HepG2 (cell line): ENCODE data around the gene MMS19. TPM values are rescaled to one million over a fixed set of nuclear protein-coding genes. Genes with fewer than 3 reads are reported as not detected.

Experiments
- ATAC-seq: fragments of 200-7000 bp; cut with Tn5 transposase; 3 replicates; pipeline ENCODE4 v1.9.1; 2020; ENCODE audit warnings: mild to moderate bottlenecking, moderate library complexity
- BruUV-seq: library from RNA; stranded (reverse); fragments of 400-500 nt; replicated peaks from 2 replicates; lab custom pipeline; 2021; lab: Mats Ljungman, UMichigan
- CTCF ChIA-PET: fragments of 300-600 bp; formaldehyde crosslinking; extraction: SDS; loops from one replicate; lab custom pipeline; 2021; ENCODE audit warnings: low total read pairs, inconsistent platforms, low intra/inter-chr PET ratio; lab: Yijun Ruan, JAX
- POLR2A ChIA-PET: fragments of 350-600 bp; sonication (Branson Sonifier 250); formaldehyde crosslinking; loops from one replicate; lab custom pipeline; 2020; ENCODE audit warnings: antibody characterized with exemption, inconsistent platforms; lab: Yijun Ruan, JAX
- DNase-seq: peaks from one replicate; pipeline ENCODE4 v3.0.0-alpha.2; 2015; ENCODE audit warnings: low spot score
- FAIRE-seq: peaks from 3 replicates; lab custom pipeline; 2011; peaks lifted over from hg19 to GRCh38; lab: Jason Lieb, UNC
- H2AFZ ChIP-seq: one replicate; pipeline ENCODE4 v1.6.1; 2011; ENCODE audit warnings: low read length, inconsistent platforms
- H3K27ac ChIP-seq: fragments of 300-600 bp; 3 replicates; pipeline ENCODE4 v1.8.0; 2011; ENCODE audit warnings: mixed run types, mild to moderate bottlenecking, mixed read lengths, low read length, inconsistent platforms; ENCODE audit not compliant: insufficient read depth; ENCODE audit errors: extremely low read length
- H3K27me3 ChIP-seq, 2 experiments: fragments of 200-600 bp in 1 of 2; 2 replicates in 1 of 2; 3 replicates in 1 of 2; pipeline versions ENCODE4 v1.6.0 to v1.8.0; 2011; ENCODE audit warnings: low read length in 2 of 2, mild to moderate bottlenecking in 2 of 2, moderate library complexity in 2 of 2, inconsistent platforms in 1 of 2; ENCODE audit not compliant: insufficient read depth in 2 of 2, control insufficient read depth in 1 of 2
- H3K36me3 ChIP-seq, 2 experiments: fragments of 200-600 bp in 1 of 2; replicated peaks in 1 of 2; 2 replicates in 1 of 2; 3 replicates in 1 of 2; pipeline versions ENCODE4 v1.5.1 to v1.8.0; 2011; ENCODE audit warnings: low read length in 2 of 2, inconsistent platforms in 1 of 2; ENCODE audit not compliant: insufficient read depth in 2 of 2, control insufficient read depth in 1 of 2
- H3K4me1 ChIP-seq: 2 replicates; pipeline ENCODE4 v1.5.1; 2012; ENCODE audit warnings: low read length, inconsistent platforms; ENCODE audit not compliant: insufficient read depth
- H3K4me2 ChIP-seq: 2 replicates; pipeline ENCODE4 v1.6.0; 2011; ENCODE audit warnings: low read depth, low read length, inconsistent platforms
- H3K4me3 ChIP-seq, 3 experiments: fragments of 200-600 bp in 1 of 3; sonication (generic), shearing (Covaris generic) in 1 of 3; replicated peaks in 1 of 3; 2 replicates each; pipeline ENCODE4 v1.5.1; 2011 to 2016; ENCODE audit warnings: low read length in 3 of 3, inconsistent platforms in 2 of 3, low read depth in 2 of 3, mild to moderate bottlenecking in 2 of 3, control low read depth in 1 of 3, mixed read lengths in 1 of 3; ENCODE audit not compliant: insufficient read depth in 1 of 3
- H3K79me2 ChIP-seq: one replicate; pipeline ENCODE4 v1.6.1; 2011; ENCODE audit warnings: low read length, inconsistent platforms; ENCODE audit not compliant: insufficient read depth
- H3K9ac ChIP-seq: 2 replicates; pipeline ENCODE4 v1.6.0; 2011; ENCODE audit warnings: mild to moderate bottlenecking, low read depth, low read length, inconsistent platforms; ENCODE audit not compliant: insufficient read depth
- H3K9me3 ChIP-seq: 2 replicates; pipeline ENCODE4 v1.5.1; 2012; ENCODE audit warnings: mild to moderate bottlenecking, low read length
- H4K20me1 ChIP-seq: 2 replicates; pipeline ENCODE4 v1.6.0; 2011; ENCODE audit warnings: inconsistent platforms, mild to moderate bottlenecking, low read length, moderate library complexity; ENCODE audit not compliant: insufficient read depth
- ELF3 ChIP-seq: IDR thresholded peaks from 2 replicates; pipeline ENCODE4 v1.6.1; 2016; ENCODE audit warnings: missing genetic modification reagents, missing compliant biosample characterization
- ETV5 ChIP-seq: IDR thresholded peaks from 2 replicates; pipeline ENCODE4 v1.6.1; 2018; ENCODE audit warnings: missing biosample characterization, missing genetic modification reagents, inconsistent platforms, borderline replicate concordance
- KAT7 ChIP-seq: IDR thresholded peaks from 2 replicates; pipeline ENCODE4 v1.6.1; 2018; ENCODE audit warnings: borderline replicate concordance, missing compliant biosample characterization
- MTA1 ChIP-seq: sonication (generic); formaldehyde crosslinking; IDR thresholded peaks from 2 replicates; pipeline ENCODE4 v1.4.0; 2020; ENCODE audit warnings: missing genetic modification reagents, mild to moderate bottlenecking, borderline replicate concordance
- SAP130 ChIP-seq: IDR thresholded peaks from 2 replicates; pipeline ENCODE4 v1.6.1; 2016; ENCODE audit warnings: low read depth
- SOX13 ChIP-seq, 3 experiments: fragments of 450-650 bp in 1 of 3; sonication (generic) in 1 of 3; formaldehyde crosslinking in 1 of 3; IDR thresholded peaks in 2 of 3; conservative IDR thresholded peaks in 1 of 3; 2 replicates each; pipeline versions ENCODE4 v1.5.0 to v1.6.1; 2016 to 2020; ENCODE audit warnings: antibody characterized with exemption in 1 of 3, mild to moderate bottlenecking in 1 of 3, missing compliant biosample characterization in 1 of 3, missing genetic modification reagents in 1 of 3, moderate library complexity in 1 of 3
- TEAD3 ChIP-seq: optimal IDR thresholded peaks from 2 replicates; pipeline ENCODE3; 2016; ENCODE audit warnings: borderline replicate concordance
- TFAP4 ChIP-seq: sonication (generic); IDR thresholded peaks from 2 replicates; pipeline ENCODE4 v1.6.1; 2016; ENCODE audit warnings: low read depth, borderline replicate concordance
- ZBTB40 ChIP-seq, 2 experiments: fragments of 450-650 bp in 1 of 2; sonication (generic) in 1 of 2; formaldehyde crosslinking in 1 of 2; IDR thresholded peaks; 2 replicates each; pipeline versions ENCODE4 v1.6.1 to v1.8.0; 2016 to 2022; ENCODE audit warnings: antibody characterized with exemption in 1 of 2, mild to moderate bottlenecking in 1 of 2, missing genetic modification reagents in 1 of 2
- ZNF777 ChIP-seq: sonication (generic); formaldehyde crosslinking; IDR thresholded peaks from 2 replicates; pipeline ENCODE4 v1.4.0; 2020; ENCODE audit warnings: missing genetic modification reagents
- ZXDC ChIP-seq: sonication (generic); formaldehyde crosslinking; IDR thresholded peaks from 2 replicates; pipeline ENCODE4 v1.5.0; 2020; ENCODE audit warnings: mild to moderate bottlenecking, missing genetic modification reagents
- WGBS: methylation state at CpG from one replicate; pipeline ENCODE4 v1.1.6; 2017; ENCODE audit warnings: low lambda C conversion rate; 5-methylcytosine and 5-hydroxymethylcytosine counted together
- in situ Hi-C: cut with HindIII; loops from 2 replicates; pipeline ENCODE4 v1.10.0; 2017; ENCODE audit warnings: low pct_unique_long_range_greater_than_20kb; ENCODE audit not compliant: extremely low pct_ligation_motif_present
- intact Hi-C: fragments of 100-400 bp; cut with micrococcal nuclease; formaldehyde crosslinking; loops from one replicate; pipeline ENCODE4 v1.10.0; 2022; ENCODE audit not compliant: unreplicated experiment
- polyA plus RNA-seq, 8 experiments: library from polyadenylated mRNA; depleted of rRNA in 3 of 8; stranded (reverse) in 7 of 8; unstranded in 1 of 8; fragments of >200 nt; fragmentation: Illumina TruSeq in 4 of 8; extraction: Trizol in 4 of 8; gene quantifications; 2 replicates each; pipeline versions ENCODE4 v1.2.1 to v1.2.3, GENCODE V29; 2011 to 2016; ENCODE audit warnings: low read depth in 4 of 8, missing spikeins in 1 of 8, mixed read lengths in 1 of 8; ENCODE audit not compliant: insufficient read depth in 1 of 8
- total RNA-seq, 5 experiments: library from RNA; depleted of rRNA; stranded (reverse); fragments of >200 nt; fragmentation: Illumina TruSeq; extraction: Trizol; gene quantifications; 2 replicates each; pipeline ENCODE4 v1.2.3, GENCODE V29; 2016; ENCODE audit warnings: low read depth in 1 of 5

Gene MMS19
- total and polyA plus RNA-seq, 2 of the 13 experiments (the other 11 are each of a cell fraction or from before 2014, with no cell fraction given), result 76.4 to 107 TPM

GRCh38 chr10:97543025-97543546, 44.9 kb upstream of the MMS19 start:
- POLR2A ChIA-PET, result interaction anchor here (1.3 kb wide), 1 partner anchor 41 kb away, joined by 3 read pairs; the partner anchor contains the start of gene HOGA1
- Histone ChIP-seq H3K9me3 (no peaks in the 10 kb centered on the region), H3K27ac (no peak overlapping the region), H3K4me1 (peaks cover 17% of the 10 kb centered on the region), H4K20me1 (no peaks in the 10 kb centered on the region), H3K36me3 (no peaks in the 10 kb centered on the region), H3K79me2 (no peaks in the 10 kb centered on the region), H3K27me3 (no peaks in the 10 kb centered on the region), H3K4me2 (no peak overlapping the region), H3K4me3 (no peak overlapping the region), H2AFZ (no peak overlapping the region), H3K9ac (no peak overlapping the region)
- no TSS peak for BruUV-seq
- peak; percentile 50 for DNase-seq
- CTCF ChIA-PET, result no interaction called here
- peak; percentile 78 for ATAC-seq
- WGBS, result 78% methylated on average over 9 of the region's 10 CpGs
- in situ Hi-C loops, result no loop called here
- intact Hi-C loops, result no loop called here
- FAIRE-seq, result no peak
- TF ChIP-seq TFAP4 (peak; percentile 34; the same call in 1 of the 2 replicates), ETV5 (CRISPR knock-in tag) (peak; percentile 24; the same call in 1 of the 2 replicates), KAT7 (CRISPR knock-in tag) (no peak), MTA1 (no peak), ZXDC (CRISPR knock-in tag) (no peak), TEAD3 (CRISPR knock-in tag) (peak; percentile 18), SAP130 (CRISPR knock-in tag) (peak; percentile 67), ZNF777 (CRISPR knock-in tag) (no peak), ZBTB40 (IDR thresholded peaks at IDR 0.05) (no peak), ZBTB40 (CRISPR knock-in tag; IDR thresholded peaks at IDR 0.05) (no peak), SOX13 (IDR thresholded peaks at IDR 0.05) (no peak), SOX13 (CRISPR knock-in tag; conservative IDR thresholded peaks at IDR 0.05 in 1 of 2, IDR thresholded peaks at IDR 0.05 in 1 of 2) (no peak), ELF3 (CRISPR knock-in tag) (peak; percentile 32; the same call in 1 of the 2 replicates)
